HepG2 (cell line): ENCODE measurements around the gene NHSL1. TPM values are rescaled to one million over a fixed set of nuclear protein-coding genes. Genes with fewer than 3 reads are reported as not detected.

Source experiments
- CC2D1A ChIP-seq: sonication (generic); formaldehyde crosslinking; IDR thresholded peaks from 2 replicates; pipeline ENCODE4 v1.8.1; 2023; ENCODE audit warnings: mild to moderate bottlenecking, missing genetic modification reagents
- FOSL1 ChIP-seq: sonication (generic); formaldehyde crosslinking; IDR thresholded peaks from 2 replicates; pipeline ENCODE4 v1.9.0; 2021; ENCODE audit warnings: missing genetic modification reagents, borderline replicate concordance
- FOXJ3 ChIP-seq: sonication (generic); formaldehyde crosslinking; IDR thresholded peaks from 2 replicates; pipeline ENCODE4 v1.4.0; 2020; ENCODE audit warnings: missing genetic modification reagents, mild to moderate bottlenecking, borderline replicate concordance
- GZF1 ChIP-seq: sonication (generic); formaldehyde crosslinking; IDR thresholded peaks from 2 replicates; pipeline ENCODE4 v1.5.1; 2020; ENCODE audit warnings: mild to moderate bottlenecking, missing genetic modification reagents
- HMG20A ChIP-seq: IDR thresholded peaks from 2 replicates; pipeline ENCODE4 v1.6.1; 2016; ENCODE audit warnings: borderline replicate concordance
- IKZF4 ChIP-seq: sonication (generic); formaldehyde crosslinking; IDR thresholded peaks from 2 replicates; pipeline ENCODE4 v1.5.1; 2020; ENCODE audit warnings: borderline replicate concordance, mild to moderate bottlenecking, low read depth, missing genetic modification reagents; ENCODE audit errors: not compliant biosample characterization
- KLF15 ChIP-seq: sonication (generic); formaldehyde crosslinking; IDR thresholded peaks from 2 replicates; pipeline ENCODE4 v1.8.1; 2023; ENCODE audit warnings: borderline replicate concordance, mild to moderate bottlenecking, inconsistent platforms, missing genetic modification reagents, mixed read lengths
- NR2F2 ChIP-seq: IDR thresholded peaks from 2 replicates; pipeline ENCODE4 v1.6.1; 2012; ENCODE audit warnings: low read depth, inconsistent platforms, borderline replicate concordance
- PAWR ChIP-seq: sonication (generic); formaldehyde crosslinking; IDR thresholded peaks from 2 replicates; pipeline ENCODE4 v1.4.0; 2020; ENCODE audit warnings: missing genetic modification reagents, mild to moderate bottlenecking, borderline replicate concordance
- PAX8 ChIP-seq: sonication (generic); formaldehyde crosslinking; IDR thresholded peaks from 2 replicates; pipeline ENCODE4 v1.8.0; 2022; ENCODE audit warnings: mild to moderate bottlenecking, missing genetic modification reagents, borderline replicate concordance
- PITX1 ChIP-seq: sonication (generic); formaldehyde crosslinking; IDR thresholded peaks from 2 replicates; pipeline ENCODE4 v1.5.1; 2020; ENCODE audit warnings: mild to moderate bottlenecking, missing genetic modification reagents
- ZIK1 ChIP-seq: sonication (generic); formaldehyde crosslinking; IDR thresholded peaks from 2 replicates; pipeline ENCODE4 v1.5.0; 2020; ENCODE audit warnings: mild to moderate bottlenecking, low read depth, missing genetic modification reagents, borderline replicate concordance
- ZNF207 ChIP-seq: fragments of 450-650 bp; IDR thresholded peaks from 2 replicates; pipeline ENCODE4 v1.6.1; 2016; ENCODE audit warnings: antibody characterized with exemption, borderline replicate concordance
- ZNF670 ChIP-seq: sonication (generic); formaldehyde crosslinking; IDR thresholded peaks from 2 replicates; pipeline ENCODE4 v1.8.0; 2022; ENCODE audit warnings: mild to moderate bottlenecking, missing genetic modification reagents, borderline replicate concordance
- ZNF703 ChIP-seq: sonication (generic); formaldehyde crosslinking; IDR thresholded peaks from 2 replicates; pipeline ENCODE4 v1.5.1; 2020; ENCODE audit warnings: missing genetic modification reagents, mild to moderate bottlenecking, moderate library complexity, borderline replicate concordance
- ZNF879 ChIP-seq: sonication (generic); formaldehyde crosslinking; IDR thresholded peaks from 2 replicates; pipeline ENCODE4 v1.8.1; 2023; ENCODE audit warnings: missing genetic modification reagents
- polyA plus RNA-seq, 8 experiments: library from polyadenylated mRNA; depleted of rRNA in 3 of 8; stranded (reverse) in 7 of 8; unstranded in 1 of 8; fragments of >200 nt; fragmentation: Illumina TruSeq in 4 of 8; extraction: Trizol in 4 of 8; gene quantifications; 2 replicates each; pipeline versions ENCODE4 v1.2.1 to v1.2.3, GENCODE V29; 2011 to 2016; ENCODE audit warnings: low read depth in 4 of 8, missing spikeins in 1 of 8, mixed read lengths in 1 of 8; ENCODE audit not compliant: insufficient read depth in 1 of 8
- total RNA-seq, 5 experiments: library from RNA; depleted of rRNA; stranded (reverse); fragments of >200 nt; fragmentation: Illumina TruSeq; extraction: Trizol; gene quantifications; 2 replicates each; pipeline ENCODE4 v1.2.3, GENCODE V29; 2016; ENCODE audit warnings: low read depth in 1 of 5
- TF ChIP-seq, protein P1 (sequence below): sonication (generic); formaldehyde crosslinking; IDR thresholded peaks from 2 replicates; pipeline ENCODE4 v1.5.1; 2020; ENCODE audit warnings: mild to moderate bottlenecking, missing genetic modification reagents, borderline replicate concordance
- TF ChIP-seq, protein P2 (sequence below): IDR thresholded peaks from 2 replicates; pipeline ENCODE4 v1.6.1; 2012; ENCODE audit warnings: low read depth, low read length, improper control_type of control experiment
- TF ChIP-seq, protein P3 (sequence below): sonication (generic); formaldehyde crosslinking; IDR thresholded peaks from 2 replicates; pipeline ENCODE4 v1.4.0; 2020; ENCODE audit warnings: missing genetic modification reagents
- TF ChIP-seq, protein P4 (sequence below): sonication (generic); formaldehyde crosslinking; conservative IDR thresholded peaks from 2 replicates; pipeline ENCODE4 v1.8.0; 2022; ENCODE audit warnings: mild to moderate bottlenecking, moderate library complexity, missing genetic modification reagents

NHSL1 gene
- total and polyA plus RNA-seq, 2 of the 13 experiments (the other 11 are each of a cell fraction or from before 2014, with no cell fraction given) = 24.9 to 53.6 TPM

DNA sequence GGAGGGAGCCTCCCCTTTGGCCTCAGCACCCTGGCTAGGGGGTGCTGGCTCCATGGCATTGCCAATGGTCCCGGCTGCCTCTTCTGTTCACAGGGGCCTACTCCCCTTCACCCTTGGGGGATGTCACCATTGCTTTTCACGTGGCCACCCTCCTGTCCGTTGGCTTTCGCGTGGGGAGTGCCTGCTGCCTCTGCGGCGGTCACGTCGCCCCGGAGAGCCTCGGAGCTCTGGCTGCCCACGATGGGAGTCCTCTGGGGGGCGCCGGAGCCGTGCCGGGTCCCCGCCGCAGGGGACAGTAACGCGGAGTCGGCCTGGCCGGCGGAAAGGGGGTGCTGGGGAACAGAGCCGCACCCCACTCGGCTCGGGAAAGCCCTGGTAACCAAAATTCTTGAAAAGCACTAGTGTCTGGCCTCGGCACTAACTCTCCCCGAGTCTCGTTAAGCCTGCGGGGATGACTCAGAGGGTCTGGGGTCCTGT is 95.9 kb downstream of the NHSL1 start (continued):
- 0 out of 2 replicates have a peak, but pooled peaks have one; percentile 12 for TF ChIP-seq ZNF879 (CRISPR knock-in tag)
- TF ChIP-seq CC2D1A (CRISPR knock-in tag) = no peak
- TF ChIP-seq, protein P1, sequence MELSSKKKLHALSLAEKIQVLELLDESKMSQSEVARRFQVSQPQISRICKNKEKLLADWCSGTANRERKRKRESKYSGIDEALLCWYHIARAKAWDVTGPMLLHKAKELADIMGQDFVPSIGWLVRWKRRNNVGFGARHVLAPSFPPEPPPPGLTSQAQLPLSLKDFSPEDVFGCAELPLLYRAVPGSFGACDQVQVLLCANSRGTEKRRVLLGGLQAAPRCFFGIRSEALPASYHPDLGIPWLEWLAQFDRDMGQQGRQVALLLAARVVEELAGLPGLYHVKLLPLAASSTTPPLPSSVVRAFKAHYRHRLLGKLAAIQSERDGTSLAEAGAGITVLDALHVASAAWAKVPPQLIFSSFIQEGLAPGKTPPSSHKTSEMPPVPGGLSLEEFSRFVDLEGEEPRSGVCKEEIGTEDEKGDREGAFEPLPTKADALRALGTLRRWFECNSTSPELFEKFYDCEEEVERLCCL = no peak
- no peak for TF ChIP-seq FOSL1 (CRISPR knock-in tag)
- TF ChIP-seq PAX8 (CRISPR knock-in tag) = 0 out of 2 replicates have a peak, but pooled peaks have one; percentile 15
- no peak; the same call in 1 of the 2 replicates for TF ChIP-seq ZNF670 (CRISPR knock-in tag)
- no peak for TF ChIP-seq PAWR (CRISPR knock-in tag)
- TF ChIP-seq HMG20A (CRISPR knock-in tag) = peak; percentile 12; the same call in 1 of the 2 replicates
- TF ChIP-seq, protein P2, sequence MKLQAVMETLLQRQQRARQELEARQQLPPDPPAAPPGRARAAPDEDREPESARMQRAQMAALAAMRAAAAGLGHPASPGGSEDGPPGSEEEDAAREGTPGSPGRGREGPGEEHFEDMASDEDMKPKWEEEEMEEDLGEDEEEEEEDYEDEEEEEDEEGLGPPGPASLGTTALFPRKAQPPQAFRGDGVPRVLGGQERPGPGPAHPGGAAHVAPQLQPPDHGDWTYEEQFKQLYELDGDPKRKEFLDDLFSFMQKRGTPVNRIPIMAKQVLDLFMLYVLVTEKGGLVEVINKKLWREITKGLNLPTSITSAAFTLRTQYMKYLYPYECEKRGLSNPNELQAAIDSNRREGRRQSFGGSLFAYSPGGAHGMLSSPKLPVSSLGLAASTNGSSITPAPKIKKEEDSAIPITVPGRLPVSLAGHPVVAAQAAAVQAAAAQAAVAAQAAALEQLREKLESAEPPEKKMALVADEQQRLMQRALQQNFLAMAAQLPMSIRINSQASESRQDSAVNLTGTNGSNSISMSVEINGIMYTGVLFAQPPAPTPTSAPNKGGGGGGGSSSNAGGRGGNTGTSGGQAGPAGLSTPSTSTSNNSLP = no peak
- TF ChIP-seq, protein P3, sequence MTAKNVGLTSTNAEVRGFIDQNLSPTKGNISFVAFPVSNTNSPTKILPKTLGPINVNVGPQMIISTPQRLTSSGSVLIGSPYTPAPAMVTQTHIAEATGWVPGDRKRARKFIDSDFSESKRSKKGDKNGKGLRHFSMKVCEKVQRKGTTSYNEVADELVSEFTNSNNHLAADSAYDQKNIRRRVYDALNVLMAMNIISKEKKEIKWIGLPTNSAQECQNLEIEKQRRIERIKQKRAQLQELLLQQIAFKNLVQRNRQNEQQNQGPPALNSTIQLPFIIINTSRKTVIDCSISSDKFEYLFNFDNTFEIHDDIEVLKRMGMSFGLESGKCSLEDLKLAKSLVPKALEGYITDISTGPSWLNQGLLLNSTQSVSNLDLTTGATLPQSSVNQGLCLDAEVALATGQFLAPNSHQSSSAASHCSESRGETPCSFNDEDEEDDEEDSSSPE (CRISPR knock-in tag) = no peak
- TF ChIP-seq ZNF207 = no peak
- TF ChIP-seq NR2F2 = no peak
- no peak for TF ChIP-seq KLF15
- peak; percentile 40; the same call in 1 of the 2 replicates for TF ChIP-seq FOXJ3 (CRISPR knock-in tag)
- TF ChIP-seq GZF1 (CRISPR knock-in tag) = 0 out of 2 replicates have a peak, but pooled peaks have one; percentile 62
- TF ChIP-seq PITX1 = no peak
- TF ChIP-seq ZIK1 (CRISPR knock-in tag) = no peak; the same call in none of the 2 replicates
- no peak; the same call in 1 of the 2 replicates for TF ChIP-seq ZNF703 (CRISPR knock-in tag)
- TF ChIP-seq, protein P4, sequence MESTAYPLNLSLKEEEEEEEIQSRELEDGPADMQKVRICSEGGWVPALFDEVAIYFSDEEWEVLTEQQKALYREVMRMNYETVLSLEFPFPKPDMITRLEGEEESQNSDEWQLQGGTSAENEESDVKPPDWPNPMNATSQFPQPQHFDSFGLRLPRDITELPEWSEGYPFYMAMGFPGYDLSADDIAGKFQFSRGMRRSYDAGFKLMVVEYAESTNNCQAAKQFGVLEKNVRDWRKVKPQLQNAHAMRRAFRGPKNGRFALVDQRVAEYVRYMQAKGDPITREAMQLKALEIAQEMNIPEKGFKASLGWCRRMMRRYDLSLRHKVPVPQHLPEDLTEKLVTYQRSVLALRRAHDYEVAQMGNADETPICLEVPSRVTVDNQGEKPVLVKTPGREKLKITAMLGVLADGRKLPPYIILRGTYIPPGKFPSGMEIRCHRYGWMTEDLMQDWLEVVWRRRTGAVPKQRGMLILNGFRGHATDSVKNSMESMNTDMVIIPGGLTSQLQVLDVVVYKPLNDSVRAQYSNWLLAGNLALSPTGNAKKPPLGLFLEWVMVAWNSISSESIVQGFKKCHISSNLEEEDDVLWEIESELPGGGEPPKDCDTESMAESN (CRISPR knock-in tag) = no peak; the same call in 1 of the 2 replicates
- TF ChIP-seq IKZF4 = peak; percentile 15
